ENCODE data around the gene KCNJ6. TPM values are rescaled to one million over a fixed set of nuclear protein-coding genes. Genes with fewer than 3 reads are reported as not detected.

The KCNJ6 gene
- total and polyA plus RNA-seq, 8 donors: 0.03 to 0.28 (median 0.17) TPM

GRCh38 chr21:37748351-37748750 lies 167.9 kb downstream of the KCNJ6 start:
- TF ChIP-seq CTCF (IDR thresholded peaks at IDR 0.05): no peak
- ATAC-seq (no peak), DNase-seq (no peak)
- Histone ChIP-seq H3K36me3 (no peaks in the 10 kb centered on the region), H3K27ac (no peak overlapping the region), H3K9me3 (no peaks in the 10 kb centered on the region), H3K4me1 (no peaks in the 10 kb centered on the region), H3K27me3 (no peaks in the 10 kb centered on the region), H3K4me3 (no peak overlapping the region)
- intact Hi-C loops (cut with DNase I): no loop called here

DNA sequence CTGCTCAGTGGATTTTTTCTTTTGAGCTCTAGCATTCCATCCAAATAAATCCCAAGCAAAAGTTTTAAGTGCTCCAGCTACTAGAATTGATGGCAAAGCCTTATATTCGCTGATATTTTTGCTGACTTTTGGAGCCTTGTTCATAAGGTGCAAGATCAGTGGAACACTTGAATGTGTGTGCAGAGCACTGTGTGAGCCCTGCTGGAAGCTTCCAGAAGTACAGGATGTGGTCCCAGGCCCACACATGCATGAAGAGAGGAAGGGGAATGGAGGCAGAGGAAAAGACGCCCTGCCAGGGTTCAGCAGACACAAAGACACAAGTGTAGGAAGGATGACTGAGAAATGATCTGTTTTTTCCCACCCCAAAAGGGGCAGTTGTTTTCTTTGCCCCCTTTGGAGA lies 169.4 kb downstream of the KCNJ6 start:
- ATAC-seq: no peak
- Histone ChIP-seq H3K36me3 (no peaks in the 10 kb centered on the region), H3K4me3 (no peak overlapping the region), H3K27ac (no peak overlapping the region), H3K9me3 (no peaks in the 10 kb centered on the region), H3K27me3 (no peaks in the 10 kb centered on the region), H3K4me1 (no peaks in the 10 kb centered on the region)
- no peak for DNase-seq
- intact Hi-C loops (cut with DNase I): no loop called here
- no peak for TF ChIP-seq CTCF (IDR thresholded peaks at IDR 0.05)

DNA sequence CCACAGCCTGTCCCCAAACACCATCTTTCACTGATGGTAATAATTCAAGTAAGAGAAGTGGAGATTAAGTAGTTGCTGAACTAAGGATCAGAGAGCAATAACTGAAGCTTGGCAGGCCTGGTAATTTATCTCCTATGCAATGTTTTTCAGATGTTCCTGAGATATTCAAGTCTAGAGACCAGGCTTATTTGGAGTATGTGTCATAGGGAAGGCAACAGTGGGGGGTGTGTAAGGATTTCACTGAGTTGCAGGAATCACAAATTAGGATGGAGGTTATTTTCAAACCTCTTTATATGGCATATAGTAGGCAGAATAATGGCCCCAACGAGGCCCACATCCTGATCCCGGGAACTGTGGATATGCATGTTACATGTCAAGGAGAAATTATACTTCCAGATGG lies 171.7 kb downstream of the KCNJ6 start:
- Histone ChIP-seq H3K9me3 (no peaks in the 10 kb centered on the region), H3K27ac (no peak overlapping the region), H3K4me3 (no peak overlapping the region), H3K4me1 (no peaks in the 10 kb centered on the region), H3K27me3 (peaks cover 0 to 4% of the 10 kb centered on the region in 2 donors), H3K36me3 (no peaks in the 10 kb centered on the region)
- intact Hi-C loops (cut with DNase I): no loop called here
- DNase-seq: no peak
- no peak for ATAC-seq
- TF ChIP-seq CTCF (IDR thresholded peaks at IDR 0.05): no peak

DNA sequence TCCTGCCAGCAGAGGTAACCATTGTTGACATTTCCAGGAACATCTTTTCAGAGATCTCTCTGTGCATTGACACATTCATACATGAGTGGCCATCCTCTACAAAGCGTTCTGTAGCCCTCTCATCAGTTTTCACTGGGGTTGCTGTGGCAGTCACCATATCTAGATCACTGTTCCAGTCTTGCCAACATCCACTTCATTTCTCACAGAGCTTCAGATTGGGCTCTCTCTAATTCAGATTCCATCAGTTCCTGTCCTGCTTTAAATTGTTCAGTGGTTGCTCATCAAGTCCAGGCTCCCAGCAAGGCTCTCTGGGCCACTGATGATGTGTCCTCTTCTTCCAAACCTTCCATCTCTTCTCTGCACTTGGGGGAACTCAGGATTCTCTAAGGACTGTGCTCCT lies 173.7 kb downstream of the KCNJ6 start:
- ATAC-seq: no peak
- peaks cover 0 to 9% of the 10 kb centered on the region in 2 donors for H3K27me3 ChIP-seq
- intact Hi-C loops (cut with DNase I): no loop called here
- no peak overlapping the region for H3K27ac ChIP-seq
- no peak for DNase-seq
- H3K9me3 ChIP-seq: no peaks in the 10 kb centered on the region
- H3K4me3 ChIP-seq: no peak overlapping the region
- H3K36me3 ChIP-seq: no peaks in the 10 kb centered on the region
- no peak for TF ChIP-seq CTCF (IDR thresholded peaks at IDR 0.05)
- H3K4me1 ChIP-seq: no peaks in the 10 kb centered on the region

DNA sequence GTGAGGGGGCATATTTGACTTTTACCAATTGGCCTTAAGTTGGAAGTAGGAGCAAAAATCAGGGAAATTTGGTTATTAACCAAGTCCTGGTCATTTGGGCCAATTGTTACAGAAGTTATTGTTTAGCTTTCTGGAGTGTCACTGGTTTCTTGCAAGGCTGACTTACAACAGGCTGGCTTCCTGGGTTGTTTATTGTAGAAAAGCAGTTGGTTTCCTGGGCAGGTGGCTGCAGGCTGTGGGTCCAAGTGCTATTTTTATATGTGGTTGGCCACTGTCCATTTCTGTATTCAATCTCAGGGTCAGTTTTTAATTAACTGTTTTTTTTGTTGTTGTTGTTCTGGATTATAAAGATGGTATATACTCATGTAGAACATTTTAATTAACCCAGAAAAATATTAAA lies 174.1 kb downstream of the KCNJ6 start:
- ATAC-seq (no peak), DNase-seq (no peak)
- no peak overlapping the region for H3K27ac ChIP-seq
- intact Hi-C loops (cut with DNase I): no loop called here
- H3K4me3 ChIP-seq: no peak overlapping the region
- no peaks in the 10 kb centered on the region for H3K4me1 ChIP-seq
- TF ChIP-seq CTCF (IDR thresholded peaks at IDR 0.05): no peak
- no peaks in the 10 kb centered on the region for H3K9me3 ChIP-seq
- no peaks in the 10 kb centered on the region for H3K36me3 ChIP-seq
- peaks cover 0 to 9% of the 10 kb centered on the region in 2 donors for H3K27me3 ChIP-seq
